Keratinocyte (primary cell): ENCODE measurements around the gene CGB2. TPM values are rescaled to one million over a fixed set of nuclear protein-coding genes. Genes with fewer than 3 reads are reported as not detected.

Experiments
- DNase-seq: peaks from one replicate; pipeline ENCODE4 v3.0.0-alpha.2; 2011; ENCODE audit warnings: low read depth, missing footprints, low spot score
- FAIRE-seq: peaks from 2 replicates; lab custom pipeline; 2011; peaks lifted over from hg19 to GRCh38; lab: Jason Lieb, UNC
- H2AFZ ChIP-seq: 2 replicates; pipeline ENCODE4 v1.6.0; 2012; ENCODE audit warnings: low read length, control low read depth, inconsistent platforms; ENCODE audit not compliant: control insufficient read depth
- H3K27ac ChIP-seq: 2 replicates; pipeline ENCODE4 v1.5.1; 2011; ENCODE audit warnings: low read length; ENCODE audit not compliant: control insufficient read depth, insufficient read depth
- H3K27me3 ChIP-seq: 3 replicates; pipeline ENCODE4 v1.6.0; 2011; ENCODE audit warnings: low read length; ENCODE audit not compliant: control insufficient read depth, insufficient read depth; ENCODE audit errors: extremely low read depth
- H3K36me3 ChIP-seq, 2 experiments: 2 replicates in 1 of 2; 3 replicates in 1 of 2; pipeline ENCODE4 v1.5.1; 2011; ENCODE audit warnings: low read length in 2 of 2, mild to moderate bottlenecking in 1 of 2; ENCODE audit not compliant: control insufficient read depth in 2 of 2, insufficient read depth in 2 of 2; ENCODE audit errors: extremely low read depth in 1 of 2
- H3K4me1 ChIP-seq: 3 replicates; pipeline ENCODE4 v1.5.1; 2011; ENCODE audit warnings: low read length; ENCODE audit not compliant: control insufficient read depth, insufficient read depth; ENCODE audit errors: extremely low read depth
- H3K4me2 ChIP-seq: 3 replicates; pipeline ENCODE4 v1.6.0; 2011; ENCODE audit warnings: low read depth, low read length; ENCODE audit not compliant: control insufficient read depth, insufficient read depth; ENCODE audit errors: extremely low read depth
- H3K4me3 ChIP-seq, 3 experiments: fragments of 200-600 bp in 1 of 3; sonication (generic) in 1 of 3; 2 replicates in 2 of 3; 3 replicates in 1 of 3; pipeline ENCODE4 v1.5.1; 2011 to 2016; ENCODE audit warnings: low read length in 3 of 3, mild to moderate bottlenecking in 3 of 3, control low read depth in 2 of 3, inconsistent platforms in 1 of 3, low read depth in 1 of 3, mixed read lengths in 1 of 3, mixed run types in 1 of 3, moderate library complexity in 1 of 3; ENCODE audit not compliant: control insufficient read depth in 2 of 3, insufficient read depth in 2 of 3; ENCODE audit errors: extremely low read depth in 1 of 3
- H3K79me2 ChIP-seq: 2 replicates; pipeline ENCODE4 v1.6.0; 2012; ENCODE audit warnings: low read length; ENCODE audit not compliant: control insufficient read depth, insufficient read depth
- H3K9ac ChIP-seq: 3 replicates; pipeline ENCODE4 v1.6.0; 2011; ENCODE audit warnings: low read length; ENCODE audit not compliant: control insufficient read depth, insufficient read depth; ENCODE audit errors: extremely low read depth
- H3K9me1 ChIP-seq: 3 replicates; pipeline ENCODE4 v1.6.0; 2011; ENCODE audit warnings: low read length; ENCODE audit not compliant: control insufficient read depth, insufficient read depth; ENCODE audit errors: extremely low read depth
- H3K9me3 ChIP-seq: 2 replicates; pipeline ENCODE4 v1.5.1; 2012; ENCODE audit warnings: low read depth, low read length; ENCODE audit not compliant: control insufficient read depth
- H4K20me1 ChIP-seq: 3 replicates; pipeline ENCODE4 v1.6.0; 2011; ENCODE audit warnings: low read length; ENCODE audit not compliant: control insufficient read depth, insufficient read depth; ENCODE audit errors: extremely low read depth
- CTCF ChIP-seq, 3 experiments: IDR thresholded peaks in 1 of 3; conservative IDR thresholded peaks in 1 of 3; optimal IDR thresholded peaks in 1 of 3; 2 replicates in 2 of 3; 3 replicates in 1 of 3; pipeline versions ENCODE3 to v1.5.1; 2011; ENCODE audit warnings: low read length in 3 of 3, mild to moderate bottlenecking in 3 of 3, moderate library complexity in 2 of 3, control low read depth in 1 of 3, inconsistent platforms in 1 of 3; ENCODE audit not compliant: insufficient read depth in 2 of 3; ENCODE audit errors: extremely low read depth in 1 of 3
- EZH2 ChIP-seq: IDR thresholded peaks from one replicate; pipeline ENCODE4 v1.6.1; 2012; ENCODE audit warnings: inconsistent platforms, mild to moderate bottlenecking, low read length, moderate library complexity
- dilution Hi-C: fragments of 300-500 bp; cut with MboI; formaldehyde crosslinking; loops from one replicate; pipeline ENCODE4 v1.7.0; 2020; ENCODE audit warnings: low sequenced_read_pairs; ENCODE audit not compliant: extremely low pct_ligation_motif_present
- polyA plus RNA-seq, 5 experiments: library from polyadenylated mRNA; depleted of rRNA in 3 of 5; stranded (reverse) in 3 of 5; stranded (forward) in 1 of 5; unstranded in 1 of 5; fragments of >200 nt; gene quantifications; 1 replicate in 1 of 5; 2 replicates in 3 of 5; 3 replicates in 1 of 5; pipeline versions ENCODE4 v1.2.1 to v1.2.3, GENCODE V29; 2011 to 2012; ENCODE audit warnings: missing spikeins in 2 of 5, low read depth in 1 of 5, low replicate concordance in 1 of 5

The CGB2 gene
- polyA plus RNA-seq, 1 donor (not counting 4 experiments of a cell fraction or from before 2014, with no cell fraction given), result not detected

- DNase-seq (no peak), FAIRE-seq (no peak)
- Histone ChIP-seq H3K9ac (no peak overlapping the region), H3K4me1 (peaks cover 18% of the 10 kb centered on the region), H3K9me1 (no peaks in the 10 kb centered on the region), H3K9me3 (no peaks in the 10 kb centered on the region), H4K20me1 (no peaks in the 10 kb centered on the region), H3K4me3 (no peak overlapping the region), H3K79me2 (no peaks in the 10 kb centered on the region), H3K36me3 (peaks cover 15 to 28% of the 10 kb centered on the region in 2 experiments), H3K4me2 (no peak overlapping the region), H3K27me3 (no peaks in the 10 kb centered on the region), H3K27ac (no peak overlapping the region), H2AFZ (no peak overlapping the region)
- TF ChIP-seq EZH2 (no peak), CTCF (optimal IDR thresholded peaks at IDR 0.05 in 1 of 3, IDR thresholded peaks at IDR 0.05 in 1 of 3, conservative IDR thresholded peaks at IDR 0.05 in 1 of 3; ENCODE audit: extremely low read depth in 1 of 3, insufficient read depth in 2 of 3, low read length in 3 of 3) (no peak)
- dilution Hi-C loops, result no loop called here
These were observed 17.4 kb upstream of the CGB2 start for GRCh38 chr19:49014123-49014869.

- FAIRE-seq (no peak), DNase-seq (no peak)
- Histone ChIP-seq H3K27ac (no peak overlapping the region), H3K4me3 (no peak overlapping the region), H3K27me3 (no peaks in the 10 kb centered on the region), H3K79me2 (no peaks in the 10 kb centered on the region), H4K20me1 (no peaks in the 10 kb centered on the region), H3K4me1 (peaks cover 18% of the 10 kb centered on the region), H2AFZ (no peak overlapping the region), H3K9ac (no peak overlapping the region), H3K9me3 (no peaks in the 10 kb centered on the region), H3K36me3 (peaks cover 15 to 26% of the 10 kb centered on the region in 2 experiments), H3K9me1 (no peaks in the 10 kb centered on the region), H3K4me2 (no peak overlapping the region)
- no peak for TF ChIP-seq EZH2
- TF ChIP-seq CTCF (optimal IDR thresholded peaks at IDR 0.05 in 1 of 3, IDR thresholded peaks at IDR 0.05 in 1 of 3, conservative IDR thresholded peaks at IDR 0.05 in 1 of 3; ENCODE audit: extremely low read depth in 1 of 3, insufficient read depth in 2 of 3, low read length in 3 of 3), result no peak
- dilution Hi-C loops, result no loop called here
These were observed 16.8 kb upstream of the CGB2 start for GRCh38 chr19:49014870-49015255.
